Thyroid gland (tissue), 4 donors: ENCODE data around the gene NBAS. TPM values are rescaled to one million over a fixed set of nuclear protein-coding genes. Genes with fewer than 3 reads are reported as not detected.

ENCODE experiments used
- DNase-seq, 2 donors: peaks; one replicate each; pipeline ENCODE4 v3.0.0-alpha.2; 2019
- H3K27ac ChIP-seq, 3 donors: fragments of 200-600 bp; sonication (generic); 1 replicate in 2 of 3; 2 replicates in 1 of 3; pipeline ENCODE4 v1.5.1; 2016 to 2019; ENCODE audit warnings: mild to moderate bottlenecking in 1 of 3, moderate library complexity in 1 of 3
- H3K27me3 ChIP-seq: fragments of 200-600 bp; sonication (generic); one replicate; pipeline ENCODE4 v1.5.1; 2019
- H3K36me3 ChIP-seq, 2 donors: fragments of 200-600 bp; sonication (generic); one replicate each; pipeline ENCODE4 v1.5.1; 2016 to 2019
- H3K4me1 ChIP-seq, 2 donors: fragments of 200-600 bp; sonication (generic); one replicate each; pipeline ENCODE4 v1.5.1; 2017 to 2019
- H3K4me3 ChIP-seq, 3 donors: fragments of 200-600 bp; sonication (generic); replicated peaks in 1 of 3; 1 replicate in 2 of 3; 2 replicates in 1 of 3; pipeline ENCODE4 v1.5.1; 2016; ENCODE audit warnings: mild to moderate bottlenecking in 1 of 3
- H3K9me3 ChIP-seq: fragments of 200-600 bp; sonication (generic); one replicate; pipeline ENCODE4 v1.5.1; 2017
- CTCF ChIP-seq, 6 experiments: fragments of 200-600 bp in 3 of 6; fragments of 450-650 bp in 3 of 6; sonication (generic) in 3 of 6; IDR thresholded peaks; one replicate each; pipeline ENCODE4 v1.5.1; 2016 to 2019; ENCODE audit warnings: antibody characterized with exemption in 6 of 6, mild to moderate bottlenecking in 2 of 6, inconsistent platforms in 1 of 6, moderate library complexity in 1 of 6
- POLR2A ChIP-seq, 2 donors: fragments of 450-650 bp; IDR thresholded peaks; one replicate each; pipeline ENCODE4 v1.6.1; 2017; ENCODE audit warnings: antibody characterized with exemption in 2 of 2, mild to moderate bottlenecking in 2 of 2, moderate library complexity in 1 of 2
- WGBS, 2 donors: methylation state at CpG; one replicate each; pipeline ENCODE4 v1.1.5; 2017; 5-methylcytosine and 5-hydroxymethylcytosine counted together
- intact Hi-C: fragments of 100-400 bp; cut with DNase I; formaldehyde crosslinking; loops from one replicate; pipeline ENCODE4 v1.15.1; 2023
- total RNA-seq, 4 donors: library from RNA; depleted of rRNA; stranded (reverse); fragments of >200 nt; gene quantifications; one replicate each; pipeline ENCODE4 v1.2.3, GENCODE V29; 2016

Gene NBAS
- total RNA-seq, 4 donors from 2014 or later, result 50.4 to 71.5 (median 54.7) TPM

- Histone ChIP-seq H3K27me3 (no peaks in the 10 kb centered on the region), H3K36me3 (peaks cover 87 to 93% of the 10 kb centered on the region in 2 donors), H3K4me1 (no peaks in the 10 kb centered on the region), H3K27ac (no peak overlapping the region), H3K9me3 (no peaks in the 10 kb centered on the region), H3K4me3 (no peak overlapping the region)
- intact Hi-C loops, result no loop called here
- TF ChIP-seq POLR2A (IDR thresholded peaks at IDR 0.05), result no peak
- TF ChIP-seq CTCF (IDR thresholded peaks at IDR 0.05), result no peak
- WGBS, 2 donors, result 92 to 95% methylated on average over 3 of the region's 3 CpGs
- no peak for DNase-seq
Measured at GRCh38 chr2:15603044-15603765, 42.1 kb upstream of the NBAS start.

GRCh38 chr2:15602393-15602792 is 41.3 kb upstream of the NBAS start:
- Histone ChIP-seq H3K4me3 (no peak overlapping the region), H3K36me3 (peaks cover 84 to 93% of the 10 kb centered on the region in 2 donors), H3K4me1 (no peaks in the 10 kb centered on the region), H3K27me3 (no peaks in the 10 kb centered on the region), H3K9me3 (no peaks in the 10 kb centered on the region), H3K27ac (no peak overlapping the region)
- no peak for DNase-seq
- no peak for TF ChIP-seq CTCF (IDR thresholded peaks at IDR 0.05)
- 92 to 93% methylated on average over 8 of the region's 8 CpGs for WGBS, 2 donors
- intact Hi-C loops, result no loop called here

GRCh38 chr2:15601681-15602080 is 40.5 kb upstream of the NBAS start:
- Histone ChIP-seq H3K27me3 (no peaks in the 10 kb centered on the region), H3K4me3 (no peak overlapping the region), H3K36me3 (peaks cover 84 to 93% of the 10 kb centered on the region in 2 donors), H3K4me1 (no peaks in the 10 kb centered on the region), H3K27ac (no peak overlapping the region), H3K9me3 (no peaks in the 10 kb centered on the region)
- intact Hi-C loops, result no loop called here
- DNase-seq, result no peak
- WGBS, 2 donors, result 96 to 98% methylated on average over 1 of the region's 1 CpG
- no peak for TF ChIP-seq POLR2A (IDR thresholded peaks at IDR 0.05)
- no peak for TF ChIP-seq CTCF (IDR thresholded peaks at IDR 0.05)

GRCh38 chr2:15599994-15600393 is 38.9 kb upstream of the NBAS start:
- H3K27me3 ChIP-seq, result no peaks in the 10 kb centered on the region
- 92 to 100% methylated on average over 1 of the region's 1 CpG for WGBS, 2 donors
- no peaks in the 10 kb centered on the region for H3K4me1 ChIP-seq
- TF ChIP-seq POLR2A (IDR thresholded peaks at IDR 0.05), result no peak
- TF ChIP-seq CTCF (IDR thresholded peaks at IDR 0.05), result no peak
- no peak for DNase-seq
- peaks cover 80 to 91% of the 10 kb centered on the region in 2 donors for H3K36me3 ChIP-seq
- no peaks in the 10 kb centered on the region for H3K9me3 ChIP-seq
- no peak overlapping the region for H3K4me3 ChIP-seq
- intact Hi-C loops, result no loop called here
- no peak overlapping the region for H3K27ac ChIP-seq

GRCh38 chr2:15596968-15597367 is 35.8 kb upstream of the NBAS start:
- TF ChIP-seq POLR2A (IDR thresholded peaks at IDR 0.05) (no peak), CTCF (IDR thresholded peaks at IDR 0.05) (no peak)
- Histone ChIP-seq H3K9me3 (no peaks in the 10 kb centered on the region), H3K27ac (no peak overlapping the region), H3K4me1 (peaks cover 4% of the 10 kb centered on the region in 2 donors), H3K36me3 (peaks cover 51 to 60% of the 10 kb centered on the region in 2 donors), H3K4me3 (no peak overlapping the region), H3K27me3 (no peaks in the 10 kb centered on the region)
- WGBS, 2 donors, result 93 to 94% methylated on average over 4 of the region's 4 CpGs
- intact Hi-C loops, result no loop called here
- DNase-seq, result no peak
